Stimulated activated CD8-positive, alpha-beta memory T cell treated with anti-CD3 and anti-CD28 coated beads, Interleukin-12 subunit alpha, Interleukin-12 subunit beta, amount 100 ng/mL, for 4 hours (primary cell): Measurements from ENCODE around the gene CERCAM.
A peak's percentile ranks its signal among the peaks of the same experiment; 100 is the strongest.
"Not testable (repeated sequence)": the region's sequence is repeated elsewhere in the genome, so short reads cannot be mapped to it uniquely, and the experiment has no call there.

Experiments
- DNase-seq: peaks from one replicate; pipeline ENCODE4 v3.0.0-alpha.2; 2020; ENCODE audit warnings: low read depth

The CERCAM gene

DNA sequence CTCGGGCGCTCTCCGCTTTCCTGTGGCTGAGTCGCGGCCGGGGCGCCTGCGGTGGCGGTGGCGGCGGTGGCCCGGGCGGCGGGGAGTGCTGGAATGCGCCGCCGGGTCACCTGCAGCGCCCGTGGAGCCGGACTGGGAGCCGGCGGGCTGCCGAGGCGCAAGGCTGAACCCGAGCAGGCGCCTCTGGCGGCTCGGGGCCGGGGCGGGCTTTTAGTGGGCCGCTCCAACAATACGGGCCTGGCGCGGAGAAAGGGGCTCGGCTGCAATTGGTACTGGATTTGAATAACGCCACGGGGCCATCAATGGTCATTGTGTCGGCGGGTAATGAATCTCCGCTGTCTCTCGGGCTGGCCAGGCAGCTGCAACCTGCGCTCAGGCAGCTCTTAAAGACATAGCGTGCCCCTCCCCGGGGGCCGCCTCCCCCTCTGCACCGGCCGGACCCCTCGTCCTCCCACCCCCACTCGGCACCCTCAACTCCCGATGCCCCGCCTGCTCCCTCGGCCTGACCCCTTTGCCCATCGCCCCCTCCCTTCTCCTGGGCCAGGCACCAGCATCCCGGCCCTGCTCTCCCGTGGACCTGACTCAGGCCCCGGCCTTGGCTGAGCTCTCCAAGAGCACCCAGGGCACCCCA is 27.4 kb upstream of the CERCAM start:
- no peak for DNase-seq

DNA sequence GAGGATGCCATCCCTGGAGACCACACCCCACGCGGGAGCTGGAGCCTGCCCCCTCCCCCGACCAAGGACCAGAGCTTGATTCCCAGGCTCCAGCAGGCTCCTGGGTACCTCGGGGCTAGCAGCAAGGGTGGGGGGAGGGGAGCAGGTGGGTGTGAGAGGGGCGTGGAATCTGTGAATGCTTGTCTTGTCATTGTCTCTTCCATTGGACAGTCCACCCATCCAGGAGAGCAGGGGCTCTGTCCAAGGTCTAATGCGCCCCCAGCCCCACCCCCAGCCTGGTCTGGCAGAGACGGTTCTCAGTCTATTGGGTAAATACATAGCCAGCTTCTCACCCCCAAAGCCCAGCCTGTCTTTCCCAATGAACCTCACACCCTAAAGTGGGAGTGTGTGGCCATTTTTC is 26.7 kb upstream of the CERCAM start:
- no peak for DNase-seq

DNA sequence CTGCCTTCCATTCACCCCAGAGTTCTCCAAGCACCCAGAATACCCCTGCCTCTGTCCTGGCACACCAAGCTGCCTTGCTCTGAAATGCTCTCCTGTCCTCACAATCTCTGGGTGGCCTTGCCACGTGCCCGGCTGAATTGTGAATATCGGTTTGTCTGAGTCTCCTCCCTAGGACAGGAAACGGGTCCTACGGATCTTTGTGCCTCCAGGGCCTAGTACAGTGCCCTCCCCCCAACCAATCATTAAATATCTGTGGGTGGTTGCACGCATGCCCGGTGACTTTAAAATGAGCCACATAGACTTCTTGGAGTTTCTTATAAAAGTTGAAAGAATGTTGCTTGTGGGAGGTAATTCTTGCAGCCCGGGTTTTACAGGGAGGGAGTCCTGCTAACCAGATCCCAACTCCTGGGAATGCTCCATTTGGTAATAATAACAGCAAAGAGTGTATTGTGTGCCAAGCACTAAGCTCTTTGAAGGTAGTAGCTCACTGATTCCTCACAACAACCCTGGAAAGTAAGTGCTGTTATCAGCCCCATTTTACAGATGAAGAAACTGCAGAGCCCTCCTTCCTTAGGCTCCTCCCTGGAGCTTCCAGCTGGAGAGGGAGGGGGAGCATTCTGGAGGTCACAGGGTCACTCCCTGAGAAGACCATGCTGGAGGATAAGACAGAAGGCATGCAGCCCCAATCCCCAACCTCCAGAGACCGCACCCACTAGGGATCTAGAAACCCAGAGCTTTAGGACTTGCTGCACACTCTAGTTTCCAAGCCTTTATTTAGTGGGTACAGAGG is 26.1 kb upstream of the CERCAM start:
- DNase-seq = no peak

DNA sequence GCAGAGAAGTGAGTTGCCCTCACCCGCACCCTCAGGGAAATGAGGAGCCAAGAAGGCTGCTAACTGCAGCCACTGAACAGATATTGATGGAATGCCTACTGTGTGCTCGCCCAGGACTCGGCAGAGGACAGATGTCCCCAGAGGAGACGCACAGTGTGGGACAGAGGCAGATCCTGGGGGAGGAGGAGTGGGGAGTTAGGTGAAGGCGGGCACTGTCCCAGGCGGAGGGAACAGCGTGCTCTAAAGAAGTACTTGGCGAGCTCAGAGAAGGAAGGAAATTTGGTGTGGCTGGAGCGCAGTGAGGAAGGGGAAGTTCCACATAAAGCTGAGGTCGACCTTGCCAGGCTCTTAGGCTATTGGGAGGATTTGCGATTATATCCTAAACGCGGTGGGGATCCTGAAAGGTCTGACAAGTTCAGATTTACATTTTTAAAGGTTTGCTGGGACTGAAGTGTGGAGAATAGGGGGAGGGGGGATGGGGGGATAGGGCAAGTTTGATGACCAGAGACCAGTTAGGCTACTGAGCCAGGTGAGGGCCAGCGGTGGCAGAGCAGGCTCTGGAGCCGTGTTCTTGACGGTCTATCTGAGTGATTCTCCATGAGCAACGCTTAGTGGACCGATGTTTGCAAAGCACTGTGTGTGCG is 23.6 kb upstream of the CERCAM start:
- no peak for DNase-seq

DNA sequence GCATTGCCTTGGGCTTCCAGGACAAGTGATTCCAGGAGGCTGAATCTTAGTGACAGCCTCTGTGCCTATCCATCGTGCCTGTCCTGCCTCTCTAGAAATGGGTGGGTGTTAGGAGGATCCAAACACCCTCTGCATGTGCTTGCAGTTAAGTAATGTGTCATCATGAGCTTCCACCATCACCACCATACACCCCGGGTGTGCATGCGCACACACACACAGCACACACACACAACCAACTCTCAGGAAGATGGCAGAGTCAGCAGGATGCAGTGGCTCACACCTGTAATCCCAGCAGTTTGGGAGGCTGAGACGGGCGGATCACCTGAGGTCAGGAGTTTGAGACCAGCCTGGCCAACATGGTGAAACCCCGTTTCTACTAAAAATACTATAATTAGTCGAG is 22.8 kb upstream of the CERCAM start:
- DNase-seq = no peak

DNA sequence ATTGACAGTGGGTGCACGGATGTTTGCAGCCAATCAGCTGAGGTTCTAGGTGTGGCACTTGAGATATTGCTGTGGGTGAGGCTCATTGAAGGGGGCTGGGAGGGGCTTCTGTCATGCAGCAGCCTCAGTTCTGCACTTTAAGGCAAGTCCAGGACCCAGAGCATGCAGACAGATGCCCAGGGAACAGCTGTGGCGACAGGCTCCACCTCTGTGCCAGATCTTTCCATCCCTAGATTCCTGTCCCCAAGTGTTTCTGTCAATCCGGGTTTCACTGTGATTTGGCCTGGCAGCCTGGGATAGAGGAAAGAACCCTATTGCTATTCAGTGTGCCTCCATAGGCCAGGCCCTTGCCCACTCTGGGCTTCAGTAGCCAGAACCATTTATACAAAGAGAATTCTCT is 20.8 kb upstream of the CERCAM start:
- DNase-seq = no peak

DNA sequence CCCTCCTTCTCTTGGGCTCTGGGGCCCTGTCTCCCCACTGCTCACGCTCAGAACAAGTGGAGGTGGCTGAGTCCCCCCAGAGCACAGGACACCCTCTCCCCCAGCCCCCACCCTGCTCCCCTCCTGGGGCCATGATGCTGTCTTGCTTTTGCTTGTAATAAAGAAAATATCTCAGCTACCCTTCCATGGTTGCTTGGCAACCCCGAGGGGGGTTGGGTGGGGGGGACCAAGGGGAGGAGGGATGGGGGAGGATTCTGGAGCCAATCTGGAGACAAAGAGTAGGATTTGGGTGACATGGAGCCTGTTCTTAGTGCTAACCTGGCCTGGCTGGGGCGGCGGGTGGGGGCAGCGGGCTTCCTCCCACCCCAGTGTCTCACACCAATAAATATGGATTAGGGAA is 16.1 kb upstream of the CERCAM start:
- DNase-seq = no peak

DNA sequence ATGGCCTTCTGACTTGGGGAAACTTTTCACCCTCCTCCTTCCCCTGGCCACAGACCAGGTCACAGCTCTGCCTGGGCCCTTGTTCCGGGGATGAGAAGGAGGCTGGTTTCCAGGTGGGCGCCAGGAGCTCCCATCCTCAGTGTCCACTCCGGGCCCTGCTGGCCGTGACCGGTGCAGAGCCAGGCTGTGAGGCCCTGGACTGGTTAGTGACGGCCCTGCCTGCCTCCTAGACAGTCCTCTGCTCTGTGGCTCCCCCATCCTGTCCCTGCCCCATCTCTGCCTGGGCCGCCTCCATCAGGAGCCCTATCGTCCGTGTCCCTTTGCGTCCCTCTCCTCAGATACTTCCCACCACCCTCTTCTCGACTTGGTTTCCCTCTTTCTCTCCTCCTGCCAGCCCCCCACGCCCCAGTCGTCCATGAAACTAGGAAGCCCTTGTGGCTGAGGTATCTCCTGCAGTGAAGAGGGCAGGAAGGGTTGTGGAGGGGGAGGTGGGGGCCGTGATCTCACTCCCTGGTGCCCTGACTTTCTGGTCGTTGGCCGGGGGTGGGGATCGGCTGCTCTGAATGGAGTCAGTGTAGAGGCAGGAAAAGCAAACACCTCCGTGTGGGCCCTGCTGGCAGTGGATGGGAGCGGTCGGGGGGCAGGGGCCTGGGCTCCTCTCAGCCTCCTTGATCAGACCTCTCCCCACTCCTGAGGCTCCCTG is 15.4 kb upstream of the CERCAM start:
- no peak for DNase-seq

DNA sequence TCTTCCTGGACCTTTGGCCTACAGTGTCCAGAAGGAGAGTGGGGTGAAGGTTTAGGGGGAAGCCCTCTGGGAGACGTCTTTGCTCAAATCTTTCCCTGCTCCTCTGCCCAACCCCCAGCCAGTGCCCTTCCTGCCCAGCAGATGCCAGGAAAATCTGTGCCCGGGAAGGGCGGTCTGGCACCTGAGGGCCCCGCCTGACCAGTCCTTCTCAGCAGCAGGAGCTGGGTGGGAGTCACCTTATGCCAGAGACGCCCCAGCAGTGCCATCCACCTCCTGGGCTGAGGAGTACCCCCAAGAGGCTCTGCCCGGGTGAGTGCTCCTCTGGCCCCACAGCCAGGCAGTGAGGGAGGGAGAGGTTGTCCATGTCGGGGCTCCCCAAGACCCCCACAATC is 14.9 kb upstream of the CERCAM start:
- no peak for DNase-seq

DNA sequence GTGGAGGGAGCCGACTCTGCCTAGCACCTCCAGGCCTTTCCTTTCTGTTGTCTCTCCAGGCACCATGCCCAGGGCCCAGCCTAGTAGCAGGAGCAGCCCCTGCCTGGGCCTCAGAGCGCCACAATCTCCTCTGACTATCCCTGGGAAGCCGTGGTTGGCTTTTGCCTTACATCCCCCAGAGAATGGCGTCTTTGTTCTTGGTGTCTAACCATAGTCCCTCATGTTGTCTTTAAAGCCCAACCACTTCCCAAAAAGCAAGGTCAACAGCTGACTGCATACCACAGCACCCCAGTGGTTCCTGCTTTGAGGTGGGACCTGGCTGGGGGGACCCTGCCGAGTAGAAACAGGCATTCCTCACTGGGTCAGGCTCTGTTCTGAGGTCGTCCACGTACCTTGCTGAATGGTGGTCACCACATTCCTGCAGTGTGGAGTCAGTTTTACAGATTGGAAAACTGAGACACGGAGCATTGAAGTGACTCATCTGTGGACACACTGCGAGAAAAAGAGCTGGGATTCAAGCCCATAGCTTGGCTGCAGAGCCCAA is 13.7 kb upstream of the CERCAM start:
- DNase-seq = no peak

DNA sequence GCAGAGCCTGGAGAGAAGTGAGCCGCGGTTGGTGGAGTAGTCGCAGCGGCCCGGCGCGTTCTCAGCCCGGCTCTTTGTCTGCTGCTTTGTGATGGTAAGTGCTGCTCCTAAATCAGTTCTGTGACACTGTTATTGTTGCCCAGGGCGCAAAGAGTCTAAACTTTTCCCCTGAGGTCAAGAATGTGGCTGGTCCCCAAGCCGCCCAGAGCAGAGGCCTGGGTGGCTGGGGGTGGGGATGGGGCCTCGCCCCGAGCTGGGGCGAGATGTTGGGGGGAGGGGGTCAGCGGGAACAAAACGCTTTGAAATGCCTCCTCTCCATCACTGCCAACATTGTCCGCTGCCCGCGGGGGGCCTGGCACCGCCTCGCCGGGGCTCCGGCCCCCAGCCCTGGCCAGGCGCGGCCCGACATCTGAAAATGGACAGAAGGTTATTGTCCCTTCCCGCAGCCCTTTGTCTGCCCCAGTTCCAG is 11.7 kb upstream of the CERCAM start:
- no peak for DNase-seq

DNA sequence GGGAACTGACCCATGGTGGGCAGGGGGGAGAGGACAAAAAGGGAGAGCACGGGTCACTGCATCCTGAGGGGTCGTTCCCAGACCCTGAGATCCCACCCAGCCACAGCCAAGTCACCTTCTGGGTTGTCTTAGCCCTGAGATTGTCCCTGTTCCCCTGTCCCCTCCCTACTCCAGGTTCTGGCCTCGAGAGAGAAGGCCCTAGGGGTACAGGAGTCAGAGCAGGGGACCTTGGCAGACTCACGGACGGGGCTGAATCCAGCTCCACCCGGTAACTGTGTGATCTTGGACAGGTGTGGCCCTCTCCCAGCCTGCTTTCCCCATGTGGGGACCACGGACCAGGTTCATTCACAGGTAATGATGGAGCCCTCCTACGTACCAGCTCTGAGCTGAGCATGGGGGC is 11.2 kb upstream of the CERCAM start:
- no peak for DNase-seq

DNA sequence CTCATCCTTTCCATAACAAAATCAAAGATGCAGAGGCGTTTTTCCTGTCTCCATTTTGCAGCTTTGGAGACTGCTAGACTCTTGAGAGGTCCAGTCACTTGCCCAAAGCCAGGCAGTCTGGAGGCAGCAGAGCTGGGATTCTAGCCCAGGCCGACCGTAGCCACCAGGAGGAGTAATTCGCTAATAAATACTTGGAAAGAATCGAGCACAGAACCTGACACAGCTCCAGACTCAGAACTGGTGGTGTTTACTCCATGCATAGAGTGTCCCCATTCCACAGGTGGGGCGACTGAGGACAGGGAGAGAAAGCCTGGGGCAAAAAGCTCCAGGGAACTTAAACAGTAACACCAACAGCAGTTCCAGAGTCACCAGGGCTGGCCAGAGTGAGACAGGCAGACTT is 10.7 kb upstream of the CERCAM start:
- DNase-seq = no peak

DNA sequence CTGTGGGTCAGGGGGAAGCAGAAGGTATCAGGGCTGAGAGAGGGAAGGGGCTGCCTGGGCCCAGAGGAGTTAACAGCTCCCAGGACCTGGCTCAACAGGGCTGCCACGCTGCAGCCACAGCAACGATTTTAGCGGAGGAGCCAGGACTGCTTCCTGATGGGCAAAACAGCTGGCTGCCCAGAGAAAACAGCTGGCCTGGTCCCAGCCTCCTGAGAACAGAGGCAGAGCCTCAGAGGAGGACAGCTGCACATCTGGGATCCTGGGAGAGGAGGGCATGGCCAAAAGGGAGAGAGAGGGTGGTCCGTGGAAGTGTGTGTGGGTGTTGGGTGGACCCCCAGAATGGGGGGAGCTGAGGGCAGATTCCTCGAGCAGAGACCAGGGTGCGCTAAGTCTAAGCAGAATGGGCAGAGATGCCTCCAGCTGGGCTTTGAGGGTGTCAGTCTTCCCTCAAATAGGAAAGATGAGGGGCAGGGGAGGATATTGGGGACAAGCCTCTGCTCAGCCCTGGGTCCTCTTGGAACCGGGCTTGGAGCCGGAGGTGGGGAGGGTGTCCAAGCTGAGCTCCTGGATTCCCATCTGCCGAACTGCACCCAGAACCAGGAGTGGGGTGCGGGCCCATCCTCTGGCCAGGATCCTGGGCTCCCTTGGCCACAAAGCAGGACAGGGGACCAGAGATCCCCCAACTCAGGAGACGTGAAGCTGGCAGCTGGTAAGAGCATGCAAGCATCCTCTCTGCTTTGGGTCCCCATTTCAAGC is 9.1 kb upstream of the CERCAM start:
- DNase-seq = no peak

DNA sequence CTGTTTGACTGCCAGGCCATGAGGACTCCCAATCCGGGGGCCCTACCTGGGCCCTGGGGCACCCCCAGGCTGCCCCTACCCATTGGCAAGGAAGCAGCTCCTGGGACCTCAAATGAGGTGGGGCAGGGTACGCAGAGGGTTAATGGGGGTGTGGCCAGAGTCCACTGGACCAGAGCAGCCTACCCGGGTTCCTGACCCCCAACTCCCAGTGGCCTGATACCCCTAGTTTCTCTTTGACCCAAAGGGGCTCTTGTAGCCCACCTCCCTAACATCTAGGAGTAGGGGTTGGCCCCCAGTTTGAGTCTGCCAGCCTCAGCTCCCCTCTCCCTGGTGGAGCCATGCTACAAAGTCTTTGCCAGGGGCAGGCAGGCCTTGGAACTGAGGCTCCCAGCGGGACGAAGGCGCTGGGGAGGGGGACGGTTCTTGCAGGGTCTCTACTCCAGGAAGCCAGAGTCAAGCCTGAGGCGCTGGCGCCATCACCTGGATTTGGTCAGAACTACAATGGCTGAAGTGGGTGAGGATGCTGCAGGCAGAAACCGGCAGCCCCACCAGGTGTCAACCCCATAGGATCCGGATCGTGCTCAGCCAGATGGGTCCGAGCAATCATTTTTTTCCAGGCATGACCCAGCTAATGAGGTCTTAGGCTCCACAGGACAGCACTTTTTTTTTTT is 8.4 kb upstream of the CERCAM start:
- peak; percentile 11 for DNase-seq

DNA sequence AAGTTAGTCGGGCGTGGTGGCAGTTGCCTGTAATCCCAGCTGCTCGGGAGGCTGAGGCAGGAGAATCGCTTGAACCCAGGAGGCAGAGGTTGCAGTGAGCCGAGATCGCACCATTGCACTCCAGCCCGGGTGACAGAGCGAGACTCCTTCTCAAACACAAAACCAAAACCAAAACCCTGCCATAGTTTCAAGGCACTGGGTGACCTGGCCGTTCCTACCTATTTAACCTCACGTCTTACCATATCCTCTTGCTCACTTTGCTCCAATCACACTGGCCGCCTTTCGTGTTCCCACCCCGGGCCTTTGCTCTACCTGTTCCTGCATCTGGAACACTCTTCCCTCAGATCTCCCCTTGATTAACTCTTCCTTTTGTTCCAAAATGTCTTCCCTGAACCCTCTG is 6.9 kb upstream of the CERCAM start:
- DNase-seq = not testable (repeated sequence)

DNA sequence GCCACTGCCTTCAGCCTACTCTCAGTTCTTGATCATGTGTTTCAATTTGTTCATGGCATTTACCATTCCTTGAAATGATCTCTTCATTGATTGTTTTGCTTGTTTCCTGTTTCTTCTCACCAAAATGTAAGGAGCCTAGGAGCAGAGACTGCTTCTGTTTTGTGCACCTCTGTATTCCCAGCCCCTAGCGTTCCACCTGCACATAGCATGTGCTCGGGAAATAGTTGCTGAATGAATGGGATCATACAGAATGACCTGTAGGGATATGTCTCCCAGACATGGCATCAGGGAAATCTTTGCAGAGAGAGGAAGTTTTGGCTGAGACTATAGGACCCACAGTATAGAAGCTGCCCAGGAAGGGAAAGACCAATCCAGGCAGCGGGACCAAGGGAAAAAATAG is 6.2 kb upstream of the CERCAM start:
- DNase-seq = no peak

DNA sequence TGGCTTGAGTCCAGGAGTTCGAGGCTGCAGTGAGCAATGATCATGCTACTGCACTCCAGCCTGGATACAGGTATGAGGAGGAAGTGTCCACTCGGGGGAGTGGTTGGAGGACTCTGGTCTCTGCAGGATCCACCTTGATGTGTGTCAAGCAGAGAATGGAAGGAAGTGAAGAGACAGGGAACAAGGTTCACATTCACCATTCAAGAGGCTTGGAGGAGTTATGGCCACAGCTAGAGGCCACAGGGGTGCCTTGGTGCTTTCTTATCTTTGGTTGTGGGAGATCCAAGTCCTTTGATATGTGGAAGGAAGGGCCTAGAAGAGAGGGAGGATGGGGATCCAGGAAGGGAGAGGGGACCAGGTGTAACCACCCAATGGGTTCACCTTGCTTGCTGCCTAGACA is 5.4 kb upstream of the CERCAM start:
- DNase-seq = no peak

DNA sequence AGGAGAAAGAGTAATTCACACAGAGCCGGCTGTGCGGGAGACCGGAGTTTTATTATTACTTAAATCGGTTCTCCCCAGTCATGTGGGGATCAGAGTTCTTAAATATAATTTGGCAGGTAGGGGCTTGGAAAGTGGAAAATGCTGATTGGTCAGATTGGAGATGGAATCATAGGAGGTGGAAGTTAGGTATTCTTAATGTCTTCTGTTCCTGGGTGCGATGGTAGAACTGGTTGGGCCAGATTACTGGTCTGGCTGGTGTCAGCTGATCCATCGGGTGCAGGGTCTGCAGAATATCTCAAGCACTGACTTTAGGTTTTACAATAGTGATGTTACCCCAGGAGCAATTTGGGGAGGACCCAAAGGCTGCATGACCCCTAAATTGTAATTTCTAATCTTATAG is 4.6 kb upstream of the CERCAM start:
- DNase-seq = no peak

DNA sequence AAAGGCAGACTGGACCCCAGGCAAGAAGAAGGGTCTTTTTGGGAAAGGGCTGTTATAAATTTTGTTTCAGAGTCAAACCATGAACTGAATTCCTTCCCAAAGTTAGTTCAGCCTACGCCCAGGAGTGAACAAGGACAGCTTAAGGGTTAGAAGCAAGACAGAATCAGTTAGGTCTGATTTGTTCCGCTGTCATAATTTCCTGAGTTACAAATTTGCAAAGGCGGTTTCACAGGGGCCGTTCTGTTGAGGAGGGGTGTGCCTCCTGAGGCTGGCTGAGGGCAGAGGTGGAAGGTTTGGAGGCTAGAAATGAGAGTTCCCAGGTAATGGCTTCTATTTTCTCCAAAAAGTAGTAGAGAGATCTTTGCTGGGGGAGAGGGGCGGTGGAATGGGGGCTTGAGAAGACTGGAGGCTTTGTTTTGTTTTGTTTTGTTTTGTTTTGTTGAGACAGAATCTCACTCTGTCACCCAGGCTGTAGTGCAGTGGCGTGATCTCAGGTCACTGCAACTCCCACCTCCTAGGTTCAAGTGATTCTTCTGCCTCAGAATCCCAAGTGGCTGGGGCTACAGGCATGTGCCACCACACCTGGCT is 4.1 kb upstream of the CERCAM start:
- no peak for DNase-seq
